SU-DHL-6 (cell line): ENCODE measurements around the gene HES7.
A peak's percentile ranks its signal among the peaks of the same experiment; 100 is the strongest.

Experiments used
- H2AFZ ChIP-seq: fragments of 200-600 bp; sonication (generic); 2 replicates; pipeline ENCODE4 v1.6.1; 2014; ENCODE audit warnings: low read depth, mild to moderate bottlenecking, moderate library complexity, mixed read lengths, antibody characterized with exemption, low read length; ENCODE audit not compliant: severe bottlenecking
- H3F3A ChIP-seq: fragments of 200-600 bp; shearing (Covaris generic); 2 replicates; pipeline ENCODE4 v1.6.0; 2016; ENCODE audit warnings: antibody characterized with exemption, mild to moderate bottlenecking; ENCODE audit not compliant: insufficient read depth
- H3K27ac ChIP-seq: fragments of 200-600 bp; sonication (generic); 2 replicates; pipeline ENCODE4 v1.5.1; 2016; ENCODE audit warnings: low read depth, mild to moderate bottlenecking, low read length, moderate library complexity, mixed read lengths
- H3K27me3 ChIP-seq: fragments of 200-600 bp; sonication (generic), shearing (Covaris generic); 2 replicates; pipeline ENCODE4 v1.6.0; 2014; ENCODE audit warnings: mild to moderate bottlenecking, low read length
- H3K36me3 ChIP-seq: fragments of 200-600 bp; sonication (generic); 2 replicates; pipeline ENCODE4 v1.6.1; 2014; ENCODE audit warnings: mild to moderate bottlenecking, low read length, mixed read lengths
- H3K4me2 ChIP-seq: fragments of 300-600, 200-600 bp; shearing (Covaris generic), sonication (generic); 2 replicates; pipeline ENCODE4 v1.6.0; 2014; ENCODE audit warnings: low read length, low read depth, mild to moderate bottlenecking; ENCODE audit not compliant: poor library complexity, severe bottlenecking
- H3K4me3 ChIP-seq: fragments of 200-600 bp; sonication (generic); 2 replicates; pipeline ENCODE4 v1.5.1; 2014; ENCODE audit warnings: antibody characterized with exemption, low read length, mild to moderate bottlenecking, mixed read lengths; ENCODE audit not compliant: insufficient read depth, poor library complexity, severe bottlenecking
- H3K79me2 ChIP-seq: fragments of 200-600 bp; sonication (generic); 2 replicates; pipeline ENCODE4 v1.6.1; 2014; ENCODE audit warnings: mild to moderate bottlenecking, low read length, moderate library complexity; ENCODE audit not compliant: insufficient read depth
- H3K9ac ChIP-seq: fragments of 200-600 bp; sonication (generic); 2 replicates; pipeline ENCODE4 v1.7.0; 2014; ENCODE audit warnings: mild to moderate bottlenecking, low read length
- H3K9me2 ChIP-seq: fragments of 200-600 bp; sonication (generic); replicated peaks from 2 replicates; pipeline ENCODE4 v1.6.1; 2014; ENCODE audit warnings: low read length; ENCODE audit not compliant: insufficient read depth
- H3K9me3 ChIP-seq: fragments of 200-600 bp; sonication (generic); 2 replicates; pipeline ENCODE4 v1.6.1; 2014; ENCODE audit warnings: low read length, mixed read lengths; ENCODE audit not compliant: insufficient read depth
- H4K20me1 ChIP-seq: fragments of 200-600 bp; sonication (generic); 2 replicates; pipeline ENCODE4 v1.6.1; 2014; ENCODE audit warnings: low read depth, mild to moderate bottlenecking, antibody characterized with exemption, low read length, moderate library complexity, mixed read lengths
- CTCF ChIP-seq: fragments of 200-600 bp; sonication (generic); IDR thresholded peaks from one replicate; pipeline ENCODE4 v1.5.1; 2017; ENCODE audit warnings: antibody characterized with exemption, mild to moderate bottlenecking, low read length, moderate library complexity; ENCODE audit not compliant: insufficient read depth, poor library complexity, severe bottlenecking
- EZH2phosphoT487 ChIP-seq: fragments of 200-600 bp; sonication (generic), shearing (Covaris generic); conservative IDR thresholded peaks from 2 replicates; pipeline ENCODE4 v1.6.1; 2018; ENCODE audit warnings: mild to moderate bottlenecking, antibody characterized with exemption, low read length, moderate library complexity, mixed read lengths

The HES7 gene

GRCh38 chr17:8119581-8120519 is 4.1 kb downstream of the HES7 start:
- no peaks in the 10 kb centered on the region for H3K36me3 ChIP-seq
- H3K9me2 ChIP-seq, result no peaks in the 10 kb centered on the region
- H3K27me3 ChIP-seq, result no peaks in the 10 kb centered on the region
- H2AFZ ChIP-seq, result no peak overlapping the region
- no peaks in the 10 kb centered on the region for H4K20me1 ChIP-seq
- H3K27ac ChIP-seq, result peak overlapping the region; percentile 39
- H3F3A ChIP-seq, result peaks cover 24% of the 10 kb centered on the region
- H3K79me2 ChIP-seq, result no peaks in the 10 kb centered on the region
- H3K9me3 ChIP-seq, result no peaks in the 10 kb centered on the region
- no peak for TF ChIP-seq CTCF
- no peak for TF ChIP-seq EZH2phosphoT487
- peak overlapping the region; percentile 98 for H3K4me2 ChIP-seq
- H3K4me3 ChIP-seq, result peak overlapping the region; percentile 59
- peak overlapping the region; percentile 57 for H3K9ac ChIP-seq

GRCh38 chr17:8118769-8119580 is 4.9 kb downstream of the HES7 start:
- Histone ChIP-seq H3K9me2 (no peaks in the 10 kb centered on the region), H2AFZ (peak overlapping the region; percentile 81), H3K27me3 (no peaks in the 10 kb centered on the region), H3K9me3 (no peaks in the 10 kb centered on the region), H3K27ac (peak overlapping the region; percentile 38), H3K9ac (peak overlapping the region; percentile 57), H3K36me3 (no peaks in the 10 kb centered on the region), H3F3A (peaks cover 24% of the 10 kb centered on the region), H3K4me2 (peak overlapping the region; percentile 98), H4K20me1 (no peaks in the 10 kb centered on the region), H3K79me2 (no peaks in the 10 kb centered on the region), H3K4me3 (peak overlapping the region; percentile 57)
- peak; percentile 93 for TF ChIP-seq CTCF
- no peak for TF ChIP-seq EZH2phosphoT487

GRCh38 chr17:8117980-8118768 is 5.7 kb downstream of the HES7 start, which contains the start of gene ALOXE3:
Gene ALOXE3 (minus strand): TSS chr17:8118514. CDS start chr17:8117990, 524 bp downstream.
- peak within 1 kb of the TSS; percentile 98 for H3K4me2 ChIP-seq
- TF ChIP-seq CTCF (no peak), EZH2phosphoT487 (no peak)
- H3K9me3 ChIP-seq, result no peaks in the 10 kb centered on the region
- H3K9me2 ChIP-seq, result no peaks in the 10 kb centered on the region
- H3K79me2 ChIP-seq, result no peaks in the 10 kb centered on the region
- peak within 1 kb of the TSS; percentile 38 for H3K27ac ChIP-seq
- H3K9ac ChIP-seq, result peak within 1 kb of the TSS; percentile 57
- peak within 1 kb of the TSS; percentile 81 for H2AFZ ChIP-seq
- H3K27me3 ChIP-seq, result no peaks in the 10 kb centered on the region
- no peaks in the 10 kb centered on the region for H4K20me1 ChIP-seq
- H3K4me3 ChIP-seq, result peak within 1 kb of the TSS; percentile 57
- no peaks in the 10 kb centered on the region for H3K36me3 ChIP-seq
- peaks cover 24% of the 10 kb centered on the region for H3F3A ChIP-seq
